Measurements from ENCODE around the gene CTPS2.

CTPS2 gene

GRCh38 chrX:16560173-16560572 is 152.3 kb downstream of the CTPS2 start:
- DNase-seq, result no peak

GRCh38 chrX:16559206-16559619 is 153.3 kb downstream of the CTPS2 start:
- DNase-seq, result no peak

GRCh38 chrX:16558489-16558888 is 154.0 kb downstream of the CTPS2 start:
- no peak for DNase-seq

GRCh38 chrX:16552546-16552945 is 159.9 kb downstream of the CTPS2 start:
- DNase-seq, result no peak

- DNase-seq, result no peak
Measured at GRCh38 chrX:16547644-16548043, 164.8 kb downstream of the CTPS2 start.

GRCh38 chrX:16544969-16545368 is 167.5 kb downstream of the CTPS2 start:
- no peak for DNase-seq
